Head of caudate nucleus (tissue), 42 donors: ENCODE data around the gene DEPP1.

ENCODE experiments used
- DNase-seq, 42 donors: peaks; one replicate each; pipeline versions ENCODE4 v3.0.0 to v3.0.0-alpha.2; 2020 to 2021; ENCODE audit warnings: mixed read lengths in 7 of 42
- intact Hi-C: fragments of 100-400 bp; cut with DNase I; formaldehyde crosslinking; loops from one replicate; pipeline ENCODE4 v1.15.0; 2022

DEPP1 gene

DNA sequence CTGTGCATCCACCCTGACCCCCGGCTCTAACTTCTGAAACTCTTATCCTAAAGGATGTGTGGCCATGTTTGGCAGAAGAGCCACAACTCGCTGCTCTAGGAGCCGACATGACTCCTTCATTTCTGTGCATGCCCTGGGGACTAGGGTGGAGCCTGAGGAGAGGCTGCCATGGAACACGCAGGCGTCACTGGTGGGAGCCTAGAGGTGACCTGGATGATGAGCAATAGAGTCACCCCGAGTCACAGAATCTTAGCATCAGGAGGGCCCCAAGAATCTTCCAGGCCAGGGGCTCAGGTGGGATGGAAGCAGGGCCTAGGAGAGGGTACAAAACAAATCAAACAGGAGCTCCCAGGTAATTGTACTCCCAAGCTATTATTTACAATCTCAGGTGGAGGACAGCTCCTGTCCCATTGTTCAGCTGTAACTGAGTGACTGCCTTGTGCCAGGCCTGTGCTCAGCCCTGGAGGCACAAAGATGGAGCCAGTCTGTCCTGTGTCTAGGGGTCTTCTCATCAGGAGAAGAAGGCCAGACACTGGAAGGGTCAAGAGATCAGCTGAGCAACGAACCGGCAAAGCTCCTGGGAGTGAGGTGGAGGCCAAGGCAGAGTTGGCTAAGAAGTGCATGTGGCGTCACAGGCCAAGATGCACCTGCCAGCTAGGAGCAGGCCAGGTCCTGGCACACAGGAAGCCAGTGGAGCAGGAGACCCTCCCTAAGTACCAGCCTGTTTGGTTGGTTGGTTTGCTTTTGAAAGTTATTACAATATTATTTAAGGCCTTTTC lies 16.3 kb upstream of the DEPP1 start:
- intact Hi-C loops = no loop called here
- DNase-seq = peak in 3 of 42 donors; percentile 35 to 44 (median 41)

DNA sequence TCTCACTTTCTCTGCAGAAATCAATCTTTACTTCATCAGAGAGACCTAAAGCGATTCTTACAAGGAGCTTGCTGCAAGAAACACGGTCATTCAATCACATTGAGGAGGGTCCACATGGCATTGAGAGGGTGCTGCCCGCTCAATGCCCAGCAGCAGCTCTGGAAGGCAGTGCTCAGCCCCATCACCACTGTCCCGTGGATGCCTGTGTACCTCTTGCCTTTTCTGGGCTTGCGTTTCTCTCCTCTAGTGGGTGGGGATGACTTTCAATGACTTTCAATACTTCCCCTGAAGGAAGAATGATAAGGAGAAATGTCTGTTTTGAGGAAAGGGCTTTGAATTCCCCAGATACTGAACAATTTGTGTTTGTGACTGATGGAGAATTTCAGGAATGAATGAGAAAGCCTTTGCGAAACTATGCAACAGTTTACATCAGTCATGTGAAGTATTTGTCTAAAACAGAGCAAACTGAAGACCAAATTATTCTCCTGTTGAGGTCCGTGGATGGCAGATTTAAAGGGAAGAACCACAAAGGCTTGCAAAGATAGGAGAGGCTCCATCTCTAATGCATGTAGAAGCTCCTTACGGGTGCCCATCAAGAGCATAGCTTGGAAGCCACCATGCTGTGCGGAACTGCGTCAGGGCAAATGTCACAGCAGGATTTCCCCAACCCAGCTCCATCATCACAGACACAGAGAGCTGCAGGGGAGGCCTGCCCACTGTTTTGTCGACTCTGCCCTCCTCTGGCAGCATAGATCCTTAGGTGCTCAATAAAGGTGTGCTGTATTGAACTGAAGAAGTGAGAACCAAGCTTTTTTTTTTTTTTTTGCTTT lies 15.5 kb upstream of the DEPP1 start:
- intact Hi-C loops = no loop called here
- DNase-seq = peak in 1 of 42 donors; percentile 37

DNA sequence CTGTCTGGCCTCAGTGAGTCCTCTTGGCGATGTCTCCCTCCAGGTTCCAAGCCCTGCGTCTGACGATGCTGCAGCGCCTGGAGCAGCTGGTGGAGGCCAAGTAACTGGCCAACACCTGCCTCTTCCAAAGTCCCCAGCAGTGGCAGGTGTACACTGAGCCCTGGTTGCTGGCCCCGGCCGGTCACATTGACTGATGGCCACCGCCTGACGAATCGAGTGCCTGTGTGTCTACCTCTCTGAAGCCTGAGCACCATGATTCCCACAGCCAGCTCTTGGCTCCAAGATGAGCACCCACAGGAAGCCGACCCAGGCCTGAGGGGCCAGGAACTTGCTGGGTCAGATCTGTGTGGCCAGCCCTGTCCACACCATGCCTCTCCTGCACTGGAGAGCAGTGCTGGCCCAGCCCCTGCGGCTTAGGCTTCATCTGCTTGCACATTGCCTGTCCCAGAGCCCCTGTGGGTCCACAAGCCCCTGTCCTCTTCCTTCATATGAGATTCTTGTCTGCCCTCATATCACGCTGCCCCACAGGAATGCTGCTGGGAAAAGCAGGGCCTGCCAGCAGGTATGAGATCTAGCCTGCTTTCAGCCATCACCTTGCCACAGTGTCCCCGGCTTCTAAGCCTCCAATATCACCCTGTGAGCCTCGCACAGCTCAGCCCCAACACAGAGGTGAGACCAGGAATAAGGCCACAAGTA lies 14.8 kb upstream of the DEPP1 start:
- intact Hi-C loops = no loop called here
- DNase-seq = peak in 5 of 42 donors; percentile 5 to 43 (median 16)

DNA sequence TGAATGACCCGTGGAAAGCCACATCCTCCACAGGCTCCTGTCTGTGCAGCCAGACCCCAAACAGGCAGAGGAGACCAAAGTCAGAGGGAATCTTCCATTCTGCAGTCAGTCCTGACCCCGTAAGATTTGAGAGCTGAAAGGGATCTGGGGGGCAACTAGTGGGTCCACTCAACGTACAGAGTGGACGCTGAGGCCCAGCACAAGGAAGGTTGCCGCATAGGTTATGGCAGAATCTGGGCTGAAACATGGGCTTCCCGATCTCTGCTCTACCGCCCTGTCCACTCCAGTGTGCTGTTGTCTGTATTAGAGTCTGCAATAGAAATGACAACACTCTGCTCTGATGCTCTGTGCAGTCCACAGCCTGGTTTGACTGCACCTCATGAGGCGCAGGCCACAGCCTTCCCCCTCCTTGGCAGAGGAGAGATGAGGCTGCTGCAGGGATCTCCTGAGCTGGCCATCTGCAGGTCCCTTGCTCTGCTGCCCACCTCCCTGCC lies 14.2 kb upstream of the DEPP1 start:
- DNase-seq = peak in 4 of 42 donors; percentile 6 to 34 (median 11)
- intact Hi-C loops = no loop called here

DNA sequence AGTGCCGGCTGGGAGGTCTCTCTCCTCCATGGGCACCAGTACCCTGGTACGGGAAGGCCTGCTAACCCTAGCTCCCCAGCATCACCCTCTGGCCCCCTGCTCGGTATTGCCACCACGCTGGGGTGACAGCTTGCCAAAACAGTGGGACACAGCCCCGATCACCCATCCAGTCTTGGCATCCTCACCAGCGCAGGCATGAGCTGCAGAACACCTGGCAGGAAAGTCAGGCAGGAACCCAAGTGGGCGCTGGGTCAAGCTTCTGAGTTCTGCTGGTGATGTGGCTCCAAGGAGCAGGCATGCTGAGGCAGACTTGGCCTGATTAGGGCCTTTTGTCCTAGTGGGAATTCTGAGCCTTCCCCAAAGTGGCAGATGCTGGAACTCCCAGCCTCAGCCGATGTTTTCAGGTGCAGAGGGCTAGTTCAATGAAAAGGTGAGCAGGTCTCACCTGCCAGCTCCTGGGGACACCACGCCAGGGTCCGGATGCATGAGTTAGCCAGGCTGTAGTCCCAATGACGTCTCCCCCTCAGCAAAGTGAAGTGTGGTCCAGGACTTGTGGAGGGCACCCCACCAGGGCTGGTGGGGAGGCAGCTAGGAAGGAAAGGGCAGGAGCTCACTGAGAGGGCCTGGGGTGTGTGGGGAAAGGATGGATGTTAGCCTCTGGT lies 13.6 kb upstream of the DEPP1 start:
- intact Hi-C loops = no loop called here
- peak in 9 of 42 donors; percentile 6 to 49 (median 40) for DNase-seq

DNA sequence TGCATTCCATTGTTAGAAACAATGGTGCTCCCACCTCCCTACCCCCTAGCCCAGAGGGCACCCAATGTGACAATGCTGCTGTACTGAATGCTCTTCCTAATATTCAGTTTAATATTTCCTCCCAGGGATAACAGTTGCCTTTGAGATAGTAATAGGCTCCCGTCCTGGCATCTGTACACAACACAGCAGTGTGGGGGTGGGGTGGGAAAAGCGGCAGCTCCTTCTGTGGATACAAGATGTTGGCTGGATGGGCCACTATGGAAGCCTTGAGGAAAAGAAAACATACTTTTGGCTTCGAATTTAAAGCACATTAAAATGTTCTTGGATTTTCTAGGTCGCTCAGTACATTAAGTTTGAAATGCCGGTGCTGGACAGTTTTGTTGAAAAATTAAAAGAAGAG lies 13.0 kb upstream of the DEPP1 start:
- intact Hi-C loops = no loop called here
- DNase-seq = peak in 5 of 42 donors; percentile 3 to 48 (median 11)

DNA sequence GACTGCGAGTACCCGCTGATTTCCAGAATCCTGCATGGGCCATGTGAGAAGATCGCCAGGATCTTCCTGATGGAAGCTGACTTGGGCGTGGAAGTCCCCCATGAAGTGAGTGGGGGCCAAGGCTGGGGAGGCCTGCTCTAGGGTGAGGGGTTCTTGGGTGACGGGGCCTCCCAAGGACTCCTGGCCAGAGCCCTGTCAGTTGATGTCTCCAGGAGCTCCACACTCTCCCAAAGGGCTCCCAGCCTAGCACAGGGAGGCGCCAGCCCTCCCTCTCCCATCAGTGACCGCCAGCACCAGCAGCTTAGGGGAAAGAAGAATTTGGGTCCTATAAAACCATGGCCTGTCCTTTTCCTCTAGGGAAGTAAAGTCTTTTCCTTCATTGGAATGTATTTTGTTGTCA lies 12.4 kb upstream of the DEPP1 start:
- peak in 4 of 42 donors; percentile 0 to 27 (median 10) for DNase-seq
- intact Hi-C loops = no loop called here

DNA sequence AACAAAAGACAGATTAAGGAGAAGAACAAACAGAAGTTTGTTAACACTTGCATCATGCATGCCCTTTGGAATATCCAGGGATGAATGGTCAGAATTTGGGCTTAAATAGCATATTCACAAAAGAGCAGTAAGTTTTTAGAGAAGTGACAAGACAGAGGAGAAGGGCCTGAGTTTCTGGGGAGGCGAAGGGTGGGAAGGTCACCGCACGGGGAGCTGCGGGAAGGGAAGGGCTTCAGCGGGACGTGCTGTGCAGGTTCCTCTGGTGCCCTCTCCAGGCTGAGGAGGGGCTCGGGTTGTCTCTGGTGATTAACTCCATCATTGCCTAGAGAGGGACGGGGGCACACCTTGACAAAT lies 11.7 kb upstream of the DEPP1 start:
- DNase-seq = peak in 6 of 42 donors; percentile 6 to 45 (median 12)
- intact Hi-C loops = no loop called here

DNA sequence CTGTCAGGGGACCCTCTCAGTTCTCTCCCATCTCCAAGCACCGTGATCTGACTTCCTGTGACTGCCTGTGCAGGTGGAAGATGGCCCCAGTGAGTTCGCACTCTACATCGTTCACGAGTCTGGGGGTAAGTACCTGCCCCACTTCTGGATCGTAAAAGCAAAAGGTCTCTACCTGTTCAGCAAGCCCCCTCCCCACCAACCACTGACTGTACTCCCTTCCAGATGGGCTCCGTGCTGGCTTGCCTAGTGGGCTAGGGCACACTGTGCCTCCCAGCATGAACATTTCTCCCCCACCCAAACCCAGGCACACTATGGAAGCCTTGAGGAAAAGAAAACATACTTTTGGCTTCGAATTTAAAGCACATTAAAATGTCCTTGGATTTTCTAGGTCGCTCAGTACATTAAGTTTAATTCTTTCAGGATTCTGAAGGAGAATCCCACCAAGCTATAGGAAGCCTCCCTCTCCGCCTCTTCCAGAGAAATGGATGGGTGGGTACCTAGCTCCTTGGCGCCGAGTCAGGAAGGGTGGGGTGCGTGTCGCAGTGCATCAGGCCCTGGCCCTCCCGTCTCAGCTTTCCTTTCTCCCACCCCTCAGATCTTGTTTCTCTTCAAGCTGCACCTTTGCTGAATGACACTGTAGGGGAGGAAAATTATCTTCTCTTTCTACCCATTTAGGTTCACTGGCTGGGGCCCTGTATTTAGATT lies 11.1 kb upstream of the DEPP1 start:
- intact Hi-C loops = no loop called here
- DNase-seq = peak in 8 of 42 donors; percentile 0 to 39 (median 8)

DNA sequence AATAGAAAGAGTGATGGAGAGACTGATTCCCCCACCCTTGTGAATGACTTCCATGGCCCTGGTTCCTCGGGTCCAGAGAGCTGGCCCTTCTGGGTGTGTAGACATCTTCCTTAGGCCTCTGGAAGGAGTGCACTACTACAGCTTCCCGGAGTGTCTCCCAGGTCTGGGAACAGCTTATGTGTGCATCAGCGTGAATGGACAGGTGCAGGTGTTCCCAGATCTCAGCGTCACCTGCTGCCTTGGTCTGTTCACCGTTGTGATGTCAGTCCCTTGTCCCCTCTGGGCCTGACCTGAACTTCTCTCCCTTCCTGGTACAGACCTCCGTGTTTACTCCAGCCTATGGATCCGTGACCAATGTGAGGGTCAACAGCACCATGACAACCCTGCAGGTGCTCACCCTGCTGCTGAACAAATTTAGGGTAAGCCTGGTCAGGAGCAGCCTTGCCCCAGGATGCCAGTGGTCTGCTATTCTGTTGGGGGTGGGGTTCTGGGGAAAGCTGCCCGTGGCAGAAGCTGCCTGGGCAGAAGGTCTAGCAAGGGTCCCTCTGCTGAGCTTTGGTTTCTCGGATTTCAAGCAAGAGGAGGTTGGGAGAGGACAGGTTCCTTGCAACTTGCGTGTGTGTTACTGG lies 10.5 kb upstream of the DEPP1 start:
- peak in 10 of 42 donors; percentile 1 to 32 (median 12) for DNase-seq
- intact Hi-C loops = no loop called here

DNA sequence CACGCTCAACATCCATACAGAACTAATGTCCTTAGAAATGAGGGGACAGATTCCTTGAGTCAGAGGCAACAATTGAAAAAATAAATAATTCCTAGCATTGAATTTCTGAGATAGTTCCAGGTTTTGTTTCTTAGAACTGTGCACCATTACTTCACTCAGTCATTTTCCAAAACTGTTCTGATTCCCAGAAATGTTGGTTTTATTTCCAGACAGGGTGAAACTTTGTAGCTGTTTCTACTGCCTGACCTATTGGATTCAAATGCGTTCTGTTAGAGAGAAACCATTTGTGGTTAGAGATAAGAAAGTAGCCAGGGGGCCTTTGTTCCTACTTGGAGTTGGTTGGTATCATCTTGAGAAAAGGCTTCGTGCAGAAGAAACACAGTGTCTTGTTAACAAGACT lies 8.1 kb upstream of the DEPP1 start:
- intact Hi-C loops = no loop called here
- peak in 2 of 42 donors; percentile 10 to 29 for DNase-seq

DNA sequence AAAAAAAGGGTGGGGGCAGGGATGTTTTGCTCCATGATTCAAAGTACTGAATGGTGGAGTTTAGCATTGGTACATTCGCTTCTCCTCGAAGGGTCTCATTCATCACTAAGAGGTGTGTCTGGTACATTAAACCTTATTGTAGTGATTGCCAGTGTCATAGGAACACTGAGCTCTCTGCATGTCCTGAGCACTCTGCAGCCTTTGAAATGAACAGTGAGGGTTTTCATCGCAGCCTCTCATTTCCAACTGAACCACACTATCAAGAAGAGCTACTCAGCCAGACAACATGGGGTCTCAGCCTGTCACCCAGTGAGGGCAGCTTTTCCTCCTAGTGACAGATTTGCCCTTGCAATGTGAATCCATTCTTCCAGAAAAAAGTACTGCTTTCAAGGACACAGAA lies 7.6 kb upstream of the DEPP1 start:
- intact Hi-C loops = no loop called here
- DNase-seq = peak in 6 of 42 donors; percentile 3 to 33 (median 10)

DNA sequence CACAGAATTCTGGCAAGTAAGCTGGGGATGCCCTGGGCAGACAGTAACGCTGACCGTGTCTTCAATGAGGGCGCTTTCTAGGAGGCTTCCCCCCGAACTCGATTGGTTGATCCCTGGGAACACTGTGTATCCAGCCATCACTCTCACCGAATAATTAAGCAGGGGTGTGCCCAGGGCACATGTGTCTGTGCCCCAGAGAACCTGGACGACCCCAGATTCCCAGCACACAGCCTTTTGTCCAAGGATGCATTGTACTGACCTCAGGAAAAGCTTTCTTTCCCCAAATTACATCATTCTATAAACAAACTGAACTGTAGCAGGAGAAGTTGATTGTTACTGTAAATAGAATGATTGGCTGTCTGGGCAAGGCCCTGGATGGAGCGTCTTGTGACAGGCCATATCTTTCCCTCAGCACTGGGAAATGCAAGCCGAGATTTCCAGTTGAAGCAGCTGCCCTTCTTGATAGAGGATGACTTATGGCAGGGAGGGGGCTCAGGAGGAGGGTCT lies 6.6 kb upstream of the DEPP1 start:
- DNase-seq = peak in 5 of 42 donors; percentile 4 to 37 (median 20)
- intact Hi-C loops = no loop called here

DNA sequence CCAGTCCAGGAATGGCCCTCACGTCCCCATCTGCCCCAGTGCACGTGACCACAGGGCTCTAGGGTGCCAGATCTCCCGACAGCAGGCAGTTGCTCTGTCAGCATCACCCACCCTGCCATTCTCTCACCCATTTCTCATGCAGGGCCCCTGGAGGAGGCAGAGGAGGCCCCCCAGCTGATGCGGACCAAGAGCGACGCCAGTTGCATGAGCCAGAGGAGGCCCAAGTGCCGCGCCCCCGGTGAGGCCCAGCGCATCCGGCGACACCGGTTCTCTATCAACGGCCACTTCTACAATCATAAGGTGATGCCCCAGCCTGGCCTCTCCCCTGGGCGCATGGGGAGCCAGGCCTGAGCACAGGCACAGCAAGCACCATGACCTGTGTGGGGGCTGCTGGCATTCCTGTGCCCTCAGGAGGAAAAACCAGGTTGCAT lies 6.1 kb upstream of the DEPP1 start:
- DNase-seq = peak in 8 of 42 donors; percentile 5 to 37 (median 14)
- intact Hi-C loops = no loop called here

DNA sequence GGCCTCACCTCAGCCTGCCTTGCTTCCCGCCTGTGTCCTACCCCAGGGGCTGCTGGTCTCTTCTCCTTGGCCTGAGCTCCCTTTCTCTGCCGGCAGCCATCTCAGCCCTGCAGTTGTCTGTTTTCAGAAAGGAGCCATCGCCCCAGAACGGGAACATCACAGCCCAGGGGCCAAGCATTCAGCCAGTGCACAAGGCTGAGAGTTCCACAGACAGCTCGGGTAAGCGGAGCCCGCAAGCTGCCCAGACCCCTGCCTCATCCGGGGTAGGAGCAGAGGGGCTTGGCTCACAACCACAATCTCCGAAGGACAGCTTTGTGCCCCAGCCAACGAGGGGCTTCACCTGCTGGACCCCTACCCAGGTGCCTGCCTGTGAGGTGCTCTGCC lies 5.3 kb upstream of the DEPP1 start:
- intact Hi-C loops = no loop called here
- DNase-seq = peak in 3 of 42 donors; percentile 3 to 22 (median 7)

DNA sequence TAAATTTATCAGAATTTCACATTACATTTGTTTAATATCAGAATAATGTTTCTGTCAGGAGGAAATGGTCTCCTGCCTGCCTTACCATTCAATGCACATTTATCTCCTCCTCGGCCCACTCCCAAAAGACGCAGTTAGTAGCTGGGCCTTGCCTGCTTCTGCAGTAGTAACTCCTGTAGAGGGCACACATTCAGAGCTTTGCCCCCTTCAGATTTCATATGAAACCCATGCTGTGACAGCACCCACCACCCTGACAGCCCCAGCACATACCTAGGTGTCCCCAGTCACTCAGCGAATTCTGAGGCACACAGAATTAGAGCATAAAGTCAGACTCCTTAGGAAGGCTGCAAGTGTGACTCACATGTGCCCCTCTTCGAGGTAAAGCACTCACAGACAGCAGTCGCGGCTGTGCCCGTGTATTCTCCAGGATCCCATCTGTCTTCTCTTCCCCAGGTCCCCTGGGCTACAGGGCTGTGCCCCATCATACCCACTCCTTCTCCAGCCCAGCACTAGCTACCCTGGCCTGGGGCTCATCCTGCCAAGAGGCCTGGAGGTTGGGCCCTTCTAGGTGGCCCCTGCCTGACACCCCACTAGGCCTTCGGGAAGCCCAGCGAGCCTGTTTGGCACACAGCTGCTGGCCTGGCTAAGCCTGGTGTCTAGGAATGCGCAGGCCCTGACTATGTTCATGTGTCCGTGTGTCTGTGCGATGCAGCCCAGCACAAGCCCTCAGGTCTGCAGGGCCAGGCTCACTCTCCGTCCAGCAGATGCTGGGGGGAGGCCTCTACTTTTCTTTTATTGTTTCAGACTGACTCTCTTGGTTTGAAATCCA lies 4.7 kb upstream of the DEPP1 start:
- peak in 8 of 42 donors; percentile 9 to 32 (median 14) for DNase-seq
- intact Hi-C loops = no loop called here

DNA sequence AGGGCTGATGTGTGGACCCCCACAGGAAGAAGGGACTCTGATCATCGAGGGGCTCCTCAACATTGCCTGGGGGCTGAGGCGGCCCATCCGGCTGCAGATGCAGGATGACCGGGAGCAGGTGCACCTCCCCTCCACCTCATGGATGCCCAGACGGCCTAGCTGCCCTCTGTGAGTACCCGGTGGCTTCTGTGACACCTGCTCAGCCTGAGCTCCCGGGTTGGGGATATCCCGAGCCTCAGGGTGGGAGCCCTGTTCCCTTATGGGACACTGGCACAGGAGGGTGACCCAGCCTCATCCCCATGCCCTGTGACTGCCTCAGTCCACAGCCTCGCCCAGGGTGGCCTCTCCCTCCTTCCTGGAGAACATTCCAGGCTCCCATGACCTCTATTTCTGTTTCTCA lies 3.9 kb upstream of the DEPP1 start:
- intact Hi-C loops = no loop called here
- DNase-seq = peak in 7 of 42 donors; percentile 4 to 35 (median 14)
